ENCODE results near the gene WWOX.

WWOX gene

DNA sequence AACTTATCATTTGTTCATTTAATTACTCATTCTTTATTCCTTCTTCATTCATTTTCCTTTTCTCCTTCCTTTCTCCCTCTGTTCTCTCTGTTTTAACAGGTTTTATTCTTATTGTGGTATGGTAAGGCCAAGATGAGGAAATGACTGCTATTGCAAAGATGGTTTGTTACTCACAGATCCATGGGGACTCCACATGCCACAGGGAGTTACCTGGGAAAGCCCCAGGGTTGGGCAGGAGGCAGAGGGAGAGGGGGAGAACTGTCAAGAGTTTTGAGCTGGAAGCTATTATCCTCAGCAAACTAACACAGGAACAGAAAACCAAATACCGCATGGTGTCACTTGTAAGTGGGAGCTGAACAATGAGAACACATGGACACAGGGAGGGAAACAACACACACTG, 453.3 kb downstream of the WWOX start:
- no peak for DNase-seq

DNA sequence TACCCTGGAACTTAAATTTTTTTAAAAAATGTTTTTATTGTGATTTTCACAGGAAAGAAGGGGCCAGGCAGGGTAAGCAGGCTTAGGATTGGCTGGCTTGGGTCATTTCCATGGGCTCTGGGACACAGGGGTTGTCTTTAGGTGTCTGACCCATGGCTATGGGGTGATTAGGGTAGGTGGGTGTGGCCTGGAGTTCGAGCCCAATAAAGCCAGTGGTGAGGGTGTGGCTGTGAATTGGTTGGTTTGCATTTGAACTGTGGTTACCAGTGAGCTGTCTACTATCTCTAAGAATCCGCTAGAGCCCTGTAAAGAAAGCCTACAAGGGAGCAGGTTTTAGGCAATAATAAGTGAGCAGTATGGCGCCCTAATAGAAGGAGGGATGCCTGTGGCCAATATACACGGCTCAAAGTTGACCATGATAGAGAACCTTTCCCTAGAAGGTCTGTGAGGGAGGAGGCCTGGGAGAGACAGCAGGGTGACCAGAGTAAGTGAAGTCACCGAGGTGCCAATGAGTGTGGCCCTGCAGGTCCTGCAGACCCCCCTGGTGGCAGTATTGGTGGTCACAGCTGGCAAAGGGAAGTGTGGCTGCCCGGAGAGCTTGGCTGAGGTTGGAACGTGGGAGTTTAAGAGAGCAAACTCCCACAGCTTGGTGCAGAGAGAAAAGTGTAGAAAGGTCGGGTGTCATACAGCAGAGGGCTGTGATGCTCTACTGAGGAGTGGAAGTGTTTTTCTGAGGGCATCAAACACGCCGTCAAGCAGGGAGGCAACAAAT, 454.0 kb downstream of the WWOX start:
- DNase-seq: no peak

GRCh38 chr16:78556421-78556820, 457.0 kb downstream of the WWOX start:
- no peak for DNase-seq

DNA sequence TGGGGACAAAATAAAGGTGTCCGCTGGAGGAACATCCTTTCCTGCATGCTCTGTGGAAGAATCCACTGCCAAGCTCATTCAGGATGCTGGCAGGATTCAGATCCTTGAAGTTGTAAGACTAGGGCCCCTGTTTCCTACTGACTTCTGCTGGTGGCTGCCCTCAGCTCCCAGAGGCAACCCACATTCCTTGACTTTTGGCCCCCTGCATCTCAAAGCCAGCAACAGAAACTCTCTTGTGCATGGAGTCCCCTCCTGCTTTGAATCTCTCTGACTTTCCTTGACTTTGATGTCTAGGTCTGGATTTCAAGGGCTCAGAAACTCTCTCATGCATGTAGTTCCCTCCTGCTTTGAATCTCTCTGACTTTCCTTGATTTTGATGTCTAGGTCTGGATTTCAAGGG, 461.5 kb downstream of the WWOX start:
- no peak for DNase-seq

DNA sequence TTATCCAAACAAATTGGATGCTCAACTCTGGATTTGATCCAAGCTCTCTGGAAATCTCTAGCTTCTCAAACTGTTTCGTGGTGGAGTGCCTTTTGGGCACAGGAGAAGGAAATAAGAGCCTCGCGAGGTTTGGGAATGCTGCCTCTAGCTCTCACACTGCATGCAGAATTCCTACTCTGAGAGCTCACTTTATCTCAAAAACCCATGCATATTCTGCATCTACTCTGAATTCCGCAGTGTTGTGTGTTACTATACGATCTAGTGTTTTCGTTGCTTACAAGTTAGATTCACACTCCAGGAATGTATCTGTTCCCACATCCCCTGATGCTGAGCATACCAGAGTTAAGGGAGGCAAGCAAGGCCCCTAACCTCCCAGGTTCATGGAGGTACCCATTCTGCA, 462.7 kb downstream of the WWOX start:
- no peak for DNase-seq

- no peak for DNase-seq
These were observed 463.2 kb downstream of the WWOX start for GRCh38 chr16:78562650-78563049.

DNA sequence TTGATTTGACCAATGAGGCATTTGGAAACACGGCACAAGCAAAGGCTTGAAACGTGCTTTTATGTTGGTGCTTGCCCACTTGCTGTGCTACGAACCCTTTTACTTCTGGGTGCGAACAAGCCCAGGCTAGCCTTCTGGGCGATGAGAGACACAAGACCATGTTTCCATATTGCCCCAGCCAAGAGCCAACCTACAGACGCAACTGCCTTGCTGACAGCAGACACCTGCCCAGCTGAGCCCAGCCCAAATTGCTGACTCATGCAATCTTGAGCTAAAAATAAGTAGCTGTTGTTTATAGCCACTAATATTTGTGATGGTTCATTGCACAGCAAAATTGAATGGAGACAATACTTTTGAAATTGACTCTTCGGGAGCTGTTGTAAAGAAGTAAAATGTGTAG, 464.5 kb downstream of the WWOX start:
- peak; percentile 83 for DNase-seq

- no peak for DNase-seq
These were observed 467.1 kb downstream of the WWOX start for GRCh38 chr16:78566397-78567073.

DNA sequence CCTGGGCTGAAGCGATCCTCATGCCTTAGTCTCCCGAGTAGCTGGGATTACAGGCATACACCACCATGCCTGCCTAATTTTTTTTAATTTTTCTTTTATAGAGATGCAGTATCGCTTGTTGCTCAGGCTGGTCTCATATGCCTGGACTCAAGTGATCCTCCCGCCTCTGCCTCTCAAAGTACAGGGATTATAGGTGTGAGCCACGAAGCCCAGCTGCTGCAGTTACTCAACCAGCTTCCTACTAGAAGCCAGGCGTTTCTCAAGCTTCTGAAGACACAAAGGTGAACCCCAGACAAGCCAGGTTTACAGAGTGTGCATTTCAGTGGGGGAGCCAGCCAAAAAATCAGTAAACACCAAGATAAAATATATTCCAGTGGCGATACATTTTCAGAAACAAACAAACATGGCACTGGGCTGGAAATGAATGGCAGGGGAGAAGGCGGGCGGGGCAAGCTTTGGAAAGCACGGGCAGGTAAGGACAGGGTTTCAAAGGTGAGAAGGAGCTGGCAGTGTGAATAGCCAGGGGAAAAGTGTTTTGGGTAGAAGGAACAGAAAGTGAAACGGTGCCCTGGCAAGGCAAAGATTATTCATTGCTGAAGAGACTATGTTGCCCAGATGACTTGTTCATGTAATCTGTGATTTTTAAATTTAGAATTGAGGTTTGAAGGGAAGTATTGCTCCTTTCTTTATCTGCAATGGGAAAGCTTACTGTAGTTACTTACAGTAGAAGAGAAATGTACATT, 471.1 kb downstream of the WWOX start:
- DNase-seq: no peak

- no peak for DNase-seq
These were observed 472.0 kb downstream of the WWOX start for GRCh38 chr16:78571434-78571833.

- DNase-seq: no peak
These were observed 472.5 kb downstream of the WWOX start for GRCh38 chr16:78571898-78572358.

DNA sequence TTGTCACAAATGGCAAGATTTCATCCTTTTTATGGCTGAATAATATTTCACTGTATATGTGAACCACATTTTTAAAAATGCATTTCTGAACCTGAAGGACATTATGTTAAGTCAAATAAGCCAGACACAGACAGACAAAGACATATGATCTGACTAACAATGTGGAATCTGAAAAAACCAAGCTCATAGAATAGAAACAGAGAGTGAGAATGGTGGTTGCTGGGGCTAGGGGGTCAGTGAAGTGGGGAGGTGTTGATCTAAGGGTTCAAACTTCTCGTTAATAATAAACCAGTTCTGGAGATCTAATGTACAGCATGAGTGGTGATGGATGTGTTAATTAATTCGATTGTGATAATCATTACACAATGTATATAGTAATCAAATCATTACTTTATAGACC, 475.1 kb downstream of the WWOX start:
- DNase-seq: no peak

DNA sequence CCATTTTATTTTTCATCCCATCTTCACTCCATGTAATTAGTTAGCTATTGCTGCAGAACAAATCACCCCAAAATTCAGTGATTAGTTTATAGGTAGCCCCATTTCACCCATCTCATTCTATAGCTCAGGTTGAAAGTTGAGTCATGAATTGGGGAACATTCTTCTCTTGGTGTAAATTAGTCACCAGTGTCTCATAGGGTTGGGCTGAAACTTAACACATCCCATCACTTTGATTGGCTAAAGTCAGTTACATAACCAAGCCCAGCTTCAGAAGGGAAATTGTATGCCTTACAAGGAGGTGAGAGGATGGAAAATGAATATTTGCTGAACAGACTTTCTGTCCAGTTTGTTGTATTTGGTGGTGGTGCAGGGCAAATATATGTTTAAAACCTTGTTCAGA, 477.5 kb downstream of the WWOX start:
- no peak for DNase-seq

DNA sequence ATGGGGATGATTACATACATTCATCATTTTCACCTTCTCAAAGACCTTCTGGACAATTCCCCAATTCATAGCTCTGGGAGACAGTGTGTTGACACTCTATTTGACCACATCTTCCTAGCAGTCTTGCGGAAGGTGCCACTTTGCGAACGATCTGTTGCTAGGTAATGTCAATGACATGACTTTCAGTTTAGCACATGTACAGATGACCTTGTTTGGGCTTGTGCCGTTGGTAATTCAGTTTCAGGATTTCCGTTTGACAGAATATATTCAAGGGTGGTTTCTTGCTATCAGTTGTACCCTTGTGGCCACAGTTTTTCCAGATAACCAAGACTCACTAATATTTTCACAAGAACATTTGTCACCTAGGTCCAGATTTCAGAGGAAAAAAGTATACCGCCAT, 478.2 kb downstream of the WWOX start:
- no peak for DNase-seq

GRCh38 chr16:78579020-78579419, 479.6 kb downstream of the WWOX start:
- no peak for DNase-seq

DNA sequence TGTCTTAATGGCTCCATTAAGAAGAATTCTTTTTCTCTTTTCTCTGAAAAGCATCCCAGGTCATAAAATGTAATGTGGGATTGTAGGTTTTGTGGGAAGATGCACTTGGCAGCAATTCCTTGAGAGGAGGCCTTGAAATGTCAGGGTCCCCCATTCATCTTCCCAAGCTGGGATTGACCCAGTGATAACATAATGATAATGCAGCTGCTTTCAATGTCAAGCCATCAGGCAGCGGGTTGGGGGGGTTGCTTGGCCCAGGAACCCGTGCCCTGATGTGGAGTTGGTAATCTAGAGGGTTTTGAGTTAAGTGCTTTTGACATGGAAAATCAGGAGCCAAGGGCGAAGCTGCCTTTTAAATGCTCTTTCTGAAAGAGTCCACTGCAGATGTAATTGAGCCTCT, 484.0 kb downstream of the WWOX start:
- peak; percentile 80 for DNase-seq

GRCh38 chr16:78584213-78584860, 484.9 kb downstream of the WWOX start:
- DNase-seq: no peak

DNA sequence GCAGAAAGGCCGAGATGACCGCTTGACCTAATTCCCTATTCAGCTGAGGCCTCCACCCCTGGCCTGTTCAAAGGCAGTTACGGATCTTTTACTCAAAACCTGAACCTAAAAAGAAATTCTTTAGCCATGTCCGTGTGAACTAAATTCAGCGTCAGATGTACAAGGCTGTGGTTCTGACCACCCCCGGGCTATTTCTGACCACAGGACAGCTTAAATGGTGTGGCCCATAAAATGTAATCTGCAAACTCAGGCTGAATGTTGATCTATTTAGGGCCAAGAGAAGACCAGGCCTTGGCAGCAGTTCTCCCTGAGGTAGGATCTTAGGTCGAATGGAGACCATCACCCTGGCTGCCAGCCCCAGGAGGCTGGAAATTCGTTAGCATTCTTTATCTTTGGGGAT, 485.5 kb downstream of the WWOX start:
- no peak for DNase-seq

DNA sequence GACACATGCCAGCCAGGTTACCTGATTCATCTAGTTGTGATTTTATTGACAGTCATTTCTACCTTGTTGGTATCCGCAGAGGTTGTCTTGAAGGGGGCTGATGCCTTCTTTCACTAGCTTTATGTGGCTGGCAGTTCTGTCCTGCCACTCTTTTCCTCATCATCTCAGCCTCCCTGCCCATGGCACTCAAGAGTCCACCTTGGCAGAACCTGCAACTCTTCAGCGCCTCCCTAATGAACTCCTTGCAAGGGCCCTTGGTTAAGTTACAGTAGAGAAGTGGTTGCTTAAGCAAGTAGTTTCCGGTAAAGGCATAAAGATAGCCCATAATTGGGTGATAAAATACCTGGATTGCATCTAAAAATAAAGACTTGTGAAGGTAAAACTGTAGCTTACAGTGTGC, 489.9 kb downstream of the WWOX start:
- DNase-seq: no peak

- DNase-seq: no peak
These were observed 492.2 kb downstream of the WWOX start for GRCh38 chr16:78591682-78592103.

- DNase-seq: no peak
These were observed 492.7 kb downstream of the WWOX start for GRCh38 chr16:78592111-78592510.

GRCh38 chr16:78593352-78593751, 493.9 kb downstream of the WWOX start:
- no peak for DNase-seq

- DNase-seq: no peak
These were observed 494.7 kb downstream of the WWOX start for GRCh38 chr16:78594191-78594590.

Data from DMS79 (cell line).